AG04450 (cell line): Measurements from ENCODE around the gene SFMBT2. TPM values are rescaled to one million over a fixed set of nuclear protein-coding genes. Genes with fewer than 3 reads are reported as not detected.

ENCODE experiments used
- CTCF ChIA-PET: fragments of 300-600, 350-600 bp; formaldehyde crosslinking; extraction: SDS; loops from one replicate; lab custom pipeline; 2022; ENCODE audit warnings: antibody characterized with exemption, inconsistent platforms; lab: Charles Lee
- POLR2A ChIA-PET: fragments of 350-600 bp; formaldehyde crosslinking; extraction: SDS; loops from one replicate; lab custom pipeline; 2021; ENCODE audit warnings: antibody characterized with exemption, inconsistent platforms; lab: Yijun Ruan, JAX
- DNase-seq: peaks from one replicate; pipeline ENCODE4 v3.0.0-alpha.2; 2011; ENCODE audit warnings: low read depth, low spot score
- H3K27ac ChIP-seq: one replicate; pipeline ENCODE4 v1.5.1; 2012; ENCODE audit warnings: low read depth, low read length, control low read depth
- H3K27me3 ChIP-seq: one replicate; pipeline ENCODE4 v1.6.0; 2012; ENCODE audit warnings: low read length; ENCODE audit not compliant: control insufficient read depth, insufficient read depth
- H3K4me3 ChIP-seq: 2 replicates; pipeline ENCODE4 v1.5.1; 2011; ENCODE audit warnings: mild to moderate bottlenecking, low read depth, low read length, control low read depth
- H3K9me3 ChIP-seq: 2 replicates; pipeline ENCODE4 v1.5.1; 2012; ENCODE audit warnings: low read length; ENCODE audit not compliant: control insufficient read depth, insufficient read depth
- polyA minus RNA-seq: library from RNA; depleted of rRNA, polyadenylated mRNA; stranded (reverse); fragments of >200 nt; gene quantifications from 2 replicates; pipeline ENCODE4 v1.2.3, GENCODE V29; 2011; rRNA and poly(A)+ RNA removed
- polyA plus RNA-seq: library from polyadenylated mRNA; depleted of rRNA; stranded (reverse); fragments of >200 nt; gene quantifications from 2 replicates; pipeline ENCODE4 v1.2.3, GENCODE V29; 2011; rRNA removed
- TF ChIP-seq, protein P1 (sequence below): IDR thresholded peaks from 2 replicates; pipeline ENCODE4 v1.5.1; 2011; ENCODE audit warnings: low read depth, low read length, control low read depth, inconsistent platforms

SFMBT2 gene
- polyA plus RNA-seq, result 1.3 and 1.4 TPM in 2 replicates
- polyA minus RNA-seq, result 2.4 and 2.7 TPM in 2 replicates

DNA sequence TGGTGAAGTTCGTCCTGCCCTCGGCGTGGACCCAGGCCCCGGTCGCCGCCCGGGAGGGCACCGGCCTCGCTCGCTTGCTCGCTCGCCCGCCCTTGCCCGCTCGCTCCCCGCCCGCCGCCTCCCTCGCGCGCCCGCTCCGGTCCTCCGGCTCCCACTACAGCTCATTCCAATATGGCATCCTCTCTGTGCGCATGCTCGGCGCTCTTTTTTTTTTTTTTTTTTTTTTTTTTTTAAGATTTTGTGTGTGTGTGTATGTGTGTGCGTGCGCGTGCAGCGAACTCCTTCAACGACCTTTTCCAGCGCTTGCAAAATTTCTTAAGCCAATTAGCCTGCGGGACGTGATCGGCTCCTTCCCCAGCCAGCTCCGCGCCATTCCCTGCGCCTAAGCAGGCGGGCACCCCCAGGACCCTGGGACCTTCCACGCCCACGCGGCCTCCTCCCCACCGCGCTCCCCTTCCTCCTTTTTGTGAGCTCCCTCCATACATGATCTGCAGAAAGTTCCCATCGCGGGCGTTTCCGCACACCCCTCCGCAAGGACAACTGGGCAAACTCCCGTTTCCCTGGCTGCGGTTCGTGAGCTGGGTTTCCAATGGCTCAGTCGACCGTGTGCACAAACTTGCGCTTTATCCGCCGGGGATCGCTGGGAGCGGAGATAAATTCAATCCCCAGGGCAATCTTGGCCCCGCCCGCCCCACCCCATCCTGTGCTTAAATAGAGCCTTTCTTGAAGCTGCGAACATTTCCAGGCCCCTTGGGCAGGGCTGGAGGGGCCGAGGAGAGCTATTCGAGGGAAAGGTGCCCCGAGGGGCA is at the start of gene SFMBT2:
Gene SFMBT2, minus strand, starts transcription at position 173 of the 809 bp plus-strand sequence. CDS start 29,136 bp downstream, outside the sequence.
- Histone ChIP-seq H3K4me3 (peak within 1 kb of the TSS; percentile 67), H3K27me3 (peaks cover 49% of the 10 kb centered on the region), H3K27ac (no peak within 1 kb of the TSS), H3K9me3 (peaks cover 14% of the 10 kb centered on the region; the same call in 1 of the 2 replicates)
- POLR2A ChIA-PET, result interaction anchor here (0.6 kb wide), 1 partner anchor 689 kb away, joined by 4 read pairs; no protein-coding TSS in a partner anchor
- CTCF ChIA-PET, result interaction anchor here (0.6 to 2.7 kb wide), 13 partner anchors 151 to 830 kb away, joined by 3 to 13 read pairs (median 4); no protein-coding TSS in a partner anchor
- DNase-seq, result peak; percentile 10
- TF ChIP-seq, protein P1, sequence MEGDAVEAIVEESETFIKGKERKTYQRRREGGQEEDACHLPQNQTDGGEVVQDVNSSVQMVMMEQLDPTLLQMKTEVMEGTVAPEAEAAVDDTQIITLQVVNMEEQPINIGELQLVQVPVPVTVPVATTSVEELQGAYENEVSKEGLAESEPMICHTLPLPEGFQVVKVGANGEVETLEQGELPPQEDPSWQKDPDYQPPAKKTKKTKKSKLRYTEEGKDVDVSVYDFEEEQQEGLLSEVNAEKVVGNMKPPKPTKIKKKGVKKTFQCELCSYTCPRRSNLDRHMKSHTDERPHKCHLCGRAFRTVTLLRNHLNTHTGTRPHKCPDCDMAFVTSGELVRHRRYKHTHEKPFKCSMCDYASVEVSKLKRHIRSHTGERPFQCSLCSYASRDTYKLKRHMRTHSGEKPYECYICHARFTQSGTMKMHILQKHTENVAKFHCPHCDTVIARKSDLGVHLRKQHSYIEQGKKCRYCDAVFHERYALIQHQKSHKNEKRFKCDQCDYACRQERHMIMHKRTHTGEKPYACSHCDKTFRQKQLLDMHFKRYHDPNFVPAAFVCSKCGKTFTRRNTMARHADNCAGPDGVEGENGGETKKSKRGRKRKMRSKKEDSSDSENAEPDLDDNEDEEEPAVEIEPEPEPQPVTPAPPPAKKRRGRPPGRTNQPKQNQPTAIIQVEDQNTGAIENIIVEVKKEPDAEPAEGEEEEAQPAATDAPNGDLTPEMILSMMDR, result 0 out of 2 replicates have a peak, but pooled peaks have one; percentile 23

GRCh38 chr10:7460006-7460405 is 49.2 kb upstream of the SFMBT2 start:
- Histone ChIP-seq H3K4me3 (no peak overlapping the region), H3K27ac (no peak overlapping the region), H3K27me3 (no peaks in the 10 kb centered on the region), H3K9me3 (no peaks in the 10 kb centered on the region)
- DNase-seq, result no peak
- ChIA-PET POLR2A (no interaction called here), CTCF (no interaction called here)
- TF ChIP-seq, protein P1, result no peak

DNA sequence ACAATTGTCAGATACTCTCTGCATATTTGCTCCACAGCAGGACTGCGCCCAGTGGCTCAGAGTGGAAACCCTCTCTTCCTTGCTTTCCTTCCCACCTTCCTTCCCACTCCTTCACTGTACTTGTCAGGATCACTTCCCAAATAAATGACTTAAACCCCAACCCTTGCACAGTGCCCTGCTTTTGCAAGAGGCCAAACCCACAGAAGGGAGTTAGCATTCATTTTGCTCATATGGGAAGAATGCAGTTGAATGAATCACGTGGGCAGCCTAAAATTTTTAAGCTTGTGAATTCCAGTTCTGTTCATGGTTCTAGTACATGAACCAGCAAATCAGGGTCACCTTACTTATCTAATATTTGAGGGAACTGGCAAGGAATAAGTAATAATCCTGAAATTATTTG is 47.7 kb upstream of the SFMBT2 start:
- no peak overlapping the region for H3K27ac ChIP-seq
- POLR2A ChIA-PET, result no interaction called here
- CTCF ChIA-PET, result no interaction called here
- H3K4me3 ChIP-seq, result no peak overlapping the region
- DNase-seq, result no peak
- H3K27me3 ChIP-seq, result no peaks in the 10 kb centered on the region
- TF ChIP-seq, protein P1, result no peak
- no peaks in the 10 kb centered on the region for H3K9me3 ChIP-seq

- Histone ChIP-seq H3K4me3 (no peak overlapping the region), H3K9me3 (no peaks in the 10 kb centered on the region), H3K27ac (no peak overlapping the region), H3K27me3 (no peaks in the 10 kb centered on the region)
- CTCF ChIA-PET, result no interaction called here
- POLR2A ChIA-PET, result no interaction called here
- TF ChIP-seq, protein P1, result no peak
- no peak for DNase-seq
These were observed 46.9 kb upstream of the SFMBT2 start for GRCh38 chr10:7457478-7458316.
